Neutrophil (primary cell): ENCODE data around the gene NSRP1.

Experiments
- H3K27ac ChIP-seq: fragments of 200-600 bp; sonication (generic); 2 replicates; pipeline ENCODE4 v1.5.1; 2016; ENCODE audit warnings: mild to moderate bottlenecking, moderate library complexity
- H3K27me3 ChIP-seq: fragments of 200-600 bp; sonication (generic); 2 replicates; pipeline ENCODE4 v1.6.0; 2016; ENCODE audit warnings: mild to moderate bottlenecking
- H3K36me3 ChIP-seq: fragments of 200-600 bp; sonication (generic); 2 replicates; pipeline ENCODE4 v1.5.1; 2017
- H3K4me1 ChIP-seq, 2 experiments: fragments of 200-600 bp in 1 of 2; sonication (generic) in 1 of 2; 1 replicate in 1 of 2; 2 replicates in 1 of 2; pipeline versions ENCODE4 v1.5.1 to v1.6.1; 2013 to 2016; ENCODE audit warnings: low read depth in 1 of 2, low read length in 1 of 2, mild to moderate bottlenecking in 1 of 2, moderate library complexity in 1 of 2; ENCODE audit not compliant: control insufficient read depth in 1 of 2, insufficient read depth in 1 of 2
- H3K4me3 ChIP-seq, 2 experiments: fragments of 200-600 bp in 1 of 2; sonication (generic) in 1 of 2; 1 replicate in 1 of 2; 2 replicates in 1 of 2; pipeline ENCODE4 v1.5.1; 2013 to 2016; ENCODE audit warnings: low read depth in 1 of 2, low read length in 1 of 2, mild to moderate bottlenecking in 1 of 2, moderate library complexity in 1 of 2
- H3K9me3 ChIP-seq: fragments of 200-600 bp; sonication (generic); 2 replicates; pipeline ENCODE4 v1.5.1; 2016
- TF ChIP-seq, protein P1 (sequence below): fragments of 200-600 bp; sonication (generic); IDR thresholded peaks from 2 replicates; pipeline ENCODE4 v1.5.1; 2016; ENCODE audit warnings: antibody characterized with exemption

The NSRP1 gene

GRCh38 chr17:30232824-30233427, 116.3 kb downstream of the NSRP1 start:
- H3K27me3 ChIP-seq: peaks cover 60% of the 10 kb centered on the region
- H3K9me3 ChIP-seq: no peaks in the 10 kb centered on the region

GRCh38 chr17:30234296-30234695, 117.7 kb downstream of the NSRP1 start:
- peaks cover 19 to 29% of the 10 kb centered on the region in 2 experiments for H3K4me1 ChIP-seq
- TF ChIP-seq, protein P1, sequence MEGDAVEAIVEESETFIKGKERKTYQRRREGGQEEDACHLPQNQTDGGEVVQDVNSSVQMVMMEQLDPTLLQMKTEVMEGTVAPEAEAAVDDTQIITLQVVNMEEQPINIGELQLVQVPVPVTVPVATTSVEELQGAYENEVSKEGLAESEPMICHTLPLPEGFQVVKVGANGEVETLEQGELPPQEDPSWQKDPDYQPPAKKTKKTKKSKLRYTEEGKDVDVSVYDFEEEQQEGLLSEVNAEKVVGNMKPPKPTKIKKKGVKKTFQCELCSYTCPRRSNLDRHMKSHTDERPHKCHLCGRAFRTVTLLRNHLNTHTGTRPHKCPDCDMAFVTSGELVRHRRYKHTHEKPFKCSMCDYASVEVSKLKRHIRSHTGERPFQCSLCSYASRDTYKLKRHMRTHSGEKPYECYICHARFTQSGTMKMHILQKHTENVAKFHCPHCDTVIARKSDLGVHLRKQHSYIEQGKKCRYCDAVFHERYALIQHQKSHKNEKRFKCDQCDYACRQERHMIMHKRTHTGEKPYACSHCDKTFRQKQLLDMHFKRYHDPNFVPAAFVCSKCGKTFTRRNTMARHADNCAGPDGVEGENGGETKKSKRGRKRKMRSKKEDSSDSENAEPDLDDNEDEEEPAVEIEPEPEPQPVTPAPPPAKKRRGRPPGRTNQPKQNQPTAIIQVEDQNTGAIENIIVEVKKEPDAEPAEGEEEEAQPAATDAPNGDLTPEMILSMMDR: no peak
- H3K27me3 ChIP-seq: peaks cover 74% of the 10 kb centered on the region
- H3K4me3 ChIP-seq: no peak overlapping the region
- H3K27ac ChIP-seq: no peak overlapping the region
- no peaks in the 10 kb centered on the region for H3K9me3 ChIP-seq
- H3K36me3 ChIP-seq: no peaks in the 10 kb centered on the region

More at GRCh38 chr17:30232824-30233427, 116.3 kb downstream of the NSRP1 start:
- Histone ChIP-seq H3K4me1 (peaks cover 19 to 27% of the 10 kb centered on the region in 2 experiments), H3K4me3 (no peak overlapping the region), H3K27ac (no peak overlapping the region), H3K36me3 (no peaks in the 10 kb centered on the region)
- TF ChIP-seq, protein P1: no peak

GRCh38 chr17:30234964-30235363, 118.3 kb downstream of the NSRP1 start:
- Histone ChIP-seq H3K27me3 (peaks cover 80% of the 10 kb centered on the region), H3K4me3 (no peak overlapping the region), H3K4me1 (peaks cover 19 to 29% of the 10 kb centered on the region in 2 experiments), H3K36me3 (no peaks in the 10 kb centered on the region), H3K27ac (no peak overlapping the region), H3K9me3 (no peaks in the 10 kb centered on the region)
- TF ChIP-seq, protein P1: no peak

- Histone ChIP-seq H3K36me3 (no peaks in the 10 kb centered on the region), H3K4me1 (peaks cover 15 to 23% of the 10 kb centered on the region in 2 experiments), H3K4me3 (peak within 1 kb of the TSS in 1 of 2 experiments; percentile 23), H3K9me3 (no peaks in the 10 kb centered on the region), H3K27ac (no peak within 1 kb of the TSS), H3K27me3 (peaks cover 84% of the 10 kb centered on the region)
- TF ChIP-seq, protein P1: no peak
Measured at GRCh38 chr17:30235386-30236296, 119.0 kb downstream of the NSRP1 start, which contains the start of gene SLC6A4. Gene SLC6A4 (minus strand): TSS chr17:30235697. CDS start chr17:30221958, 13,739 bp downstream.
